Astrocyte (in vitro differentiated cells and primary cell): ENCODE data around the gene TTC27. TPM values are rescaled to one million over a fixed set of nuclear protein-coding genes. Genes with fewer than 3 reads are reported as not detected.

Source experiments
- DNase-seq: peaks from one replicate; pipeline ENCODE4 v3.0.0-alpha.2; 2010; ENCODE audit warnings: low read depth
- FAIRE-seq: peaks from 2 replicates; lab custom pipeline; 2011; peaks lifted over from hg19 to GRCh38; lab: Jason Lieb, UNC
- H2AFZ ChIP-seq: 2 replicates; pipeline ENCODE4 v1.6.0; 2012; ENCODE audit warnings: low read depth, low read length, inconsistent platforms
- H3K27ac ChIP-seq: 2 replicates; pipeline ENCODE4 v1.5.1; 2011; ENCODE audit warnings: low read depth, low read length, inconsistent platforms
- H3K27me3 ChIP-seq: 2 replicates; pipeline ENCODE4 v1.6.0; 2011; ENCODE audit warnings: low read length, inconsistent platforms; ENCODE audit not compliant: insufficient read depth
- H3K36me3 ChIP-seq: 2 replicates; pipeline ENCODE4 v1.5.1; 2011; ENCODE audit warnings: low read length, inconsistent platforms; ENCODE audit not compliant: insufficient read depth
- H3K4me1 ChIP-seq: 2 replicates; pipeline ENCODE4 v1.5.1; 2011; ENCODE audit warnings: low read length, inconsistent platforms; ENCODE audit not compliant: insufficient read depth
- H3K4me2 ChIP-seq: 2 replicates; pipeline ENCODE4 v1.6.0; 2012; ENCODE audit warnings: low read length, inconsistent platforms
- H3K4me3 ChIP-seq: 2 replicates; pipeline ENCODE4 v1.5.1; 2011; ENCODE audit warnings: low read depth, mild to moderate bottlenecking, low read length, inconsistent platforms; ENCODE audit not compliant: insufficient read depth
- H3K79me2 ChIP-seq: 2 replicates; pipeline ENCODE4 v1.6.0; 2012; ENCODE audit warnings: mild to moderate bottlenecking, low read length, inconsistent platforms; ENCODE audit not compliant: insufficient read depth
- H3K9ac ChIP-seq: 2 replicates; pipeline ENCODE4 v1.6.0; 2012; ENCODE audit warnings: mild to moderate bottlenecking, low read length, inconsistent platforms
- H3K9me3 ChIP-seq: 2 replicates; pipeline ENCODE4 v1.5.1; 2012; ENCODE audit warnings: low read depth, mild to moderate bottlenecking, low read length, inconsistent platforms; ENCODE audit not compliant: insufficient read depth
- H4K20me1 ChIP-seq: 2 replicates; pipeline ENCODE4 v1.6.0; 2012; ENCODE audit warnings: low read length, inconsistent platforms; ENCODE audit not compliant: insufficient read depth
- H3K27ac Mint-ChIP-seq: one replicate; pipeline ENCODE4 v1.8.0; 2021; ENCODE audit warnings: mild to moderate bottlenecking, mixed read lengths; ENCODE audit not compliant: unreplicated experiment
- H3K27me3 Mint-ChIP-seq: one replicate; pipeline ENCODE4 v1.8.0; 2021; ENCODE audit warnings: low read depth, mixed read lengths; ENCODE audit not compliant: unreplicated experiment
- H3K36me3 Mint-ChIP-seq: one replicate; pipeline ENCODE4 v1.8.0; 2021; ENCODE audit warnings: low read depth, mixed read lengths; ENCODE audit not compliant: unreplicated experiment
- H3K4me1 Mint-ChIP-seq: one replicate; pipeline ENCODE4 v1.8.0; 2021; ENCODE audit warnings: low read depth, mixed read lengths; ENCODE audit not compliant: unreplicated experiment
- H3K4me3 Mint-ChIP-seq: one replicate; pipeline ENCODE4 v1.8.0; 2021; ENCODE audit warnings: mild to moderate bottlenecking, moderate library complexity, mixed read lengths; ENCODE audit not compliant: unreplicated experiment
- H3K9me3 Mint-ChIP-seq: one replicate; pipeline ENCODE4 v1.8.0; 2021; ENCODE audit warnings: mild to moderate bottlenecking, mixed read lengths; ENCODE audit not compliant: unreplicated experiment
- CTCF ChIP-seq: IDR thresholded peaks from 2 replicates; pipeline ENCODE4 v1.5.1; 2011; ENCODE audit warnings: low read depth, mild to moderate bottlenecking, inconsistent platforms, low read length, moderate library complexity; ENCODE audit not compliant: insufficient read depth
- EZH2 ChIP-seq: IDR thresholded peaks from 2 replicates; pipeline ENCODE4 v1.6.1; 2012; ENCODE audit warnings: mild to moderate bottlenecking, low read length, inconsistent platforms; ENCODE audit not compliant: insufficient read depth
- total RNA-seq: library from RNA; stranded (reverse); gene quantifications from 2 replicates; pipeline ENCODE4 v1.2.1, GENCODE V29; 2021

TTC27 gene
- total RNA-seq, 1 donor from 2014 or later = 25.1 TPM

GRCh38 chr2:32671885-32672533 is 44.2 kb downstream of the TTC27 start:
- H3K36me3 Mint-ChIP-seq = peaks cover 12% of the 10 kb centered on the region
- H3K4me2 ChIP-seq = no peak overlapping the region
- DNase-seq (no peak), FAIRE-seq (no peak)
- peaks cover 11% of the 10 kb centered on the region for H3K36me3 ChIP-seq
- no peaks in the 10 kb centered on the region for H3K9me3 Mint-ChIP-seq
- no peaks in the 10 kb centered on the region for H3K4me1 ChIP-seq
- no peak overlapping the region for H3K27ac ChIP-seq
- no peak overlapping the region for H3K4me3 Mint-ChIP-seq
- H3K27me3 Mint-ChIP-seq = no peaks in the 10 kb centered on the region
- no peak overlapping the region for H2AFZ ChIP-seq
- no peaks in the 10 kb centered on the region for H3K9me3 ChIP-seq
- no peaks in the 10 kb centered on the region for H3K27me3 ChIP-seq
- H3K79me2 ChIP-seq = no peaks in the 10 kb centered on the region
- no peak overlapping the region for H3K27ac Mint-ChIP-seq
- no peaks in the 10 kb centered on the region for H4K20me1 ChIP-seq
- no peaks in the 10 kb centered on the region for H3K4me1 Mint-ChIP-seq
- TF ChIP-seq CTCF (no peak), EZH2 (no peak)
- no peak overlapping the region for H3K4me3 ChIP-seq
- H3K9ac ChIP-seq = no peak overlapping the region

DNA sequence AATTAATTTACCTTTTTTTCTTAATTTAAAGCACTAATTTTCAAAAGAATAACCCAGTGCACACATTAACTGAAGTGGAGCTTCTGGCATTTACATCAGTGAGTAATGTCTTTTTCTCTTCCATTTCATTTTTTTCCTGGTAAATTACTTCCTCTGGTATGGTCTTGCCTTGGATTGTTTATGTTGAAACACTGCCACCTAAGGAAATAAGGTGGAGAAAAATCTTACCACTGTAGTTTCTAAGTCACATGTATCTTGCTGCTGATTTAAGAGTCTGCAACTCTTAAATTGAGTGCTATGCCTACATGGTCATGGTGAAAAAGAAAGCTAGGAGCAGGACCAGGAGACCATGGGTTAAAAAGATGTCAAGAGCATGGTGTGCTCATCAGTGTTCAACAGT is 51.0 kb downstream of the TTC27 start:
- Histone ChIP-seq H3K4me2 (peak overlapping the region; percentile 2), H3K9ac (no peak overlapping the region), H3K4me3 (no peak overlapping the region), H3K27ac (no peak overlapping the region), H3K27me3 (no peaks in the 10 kb centered on the region), H4K20me1 (peaks cover 4% of the 10 kb centered on the region), H3K79me2 (peaks cover 3% of the 10 kb centered on the region), H3K4me1 (no peaks in the 10 kb centered on the region), H3K36me3 (no peaks in the 10 kb centered on the region), H3K9me3 (no peaks in the 10 kb centered on the region), H2AFZ (no peak overlapping the region)
- TF ChIP-seq CTCF (no peak), EZH2 (no peak)
- Mint-ChIP-seq H3K36me3 (peaks cover 15% of the 10 kb centered on the region), H3K4me3 (no peak overlapping the region), H3K4me1 (peaks cover 5% of the 10 kb centered on the region), H3K27ac (no peak overlapping the region), H3K9me3 (no peaks in the 10 kb centered on the region), H3K27me3 (no peaks in the 10 kb centered on the region)
- DNase-seq (peak; percentile 77), FAIRE-seq (peak; percentile 39)

DNA sequence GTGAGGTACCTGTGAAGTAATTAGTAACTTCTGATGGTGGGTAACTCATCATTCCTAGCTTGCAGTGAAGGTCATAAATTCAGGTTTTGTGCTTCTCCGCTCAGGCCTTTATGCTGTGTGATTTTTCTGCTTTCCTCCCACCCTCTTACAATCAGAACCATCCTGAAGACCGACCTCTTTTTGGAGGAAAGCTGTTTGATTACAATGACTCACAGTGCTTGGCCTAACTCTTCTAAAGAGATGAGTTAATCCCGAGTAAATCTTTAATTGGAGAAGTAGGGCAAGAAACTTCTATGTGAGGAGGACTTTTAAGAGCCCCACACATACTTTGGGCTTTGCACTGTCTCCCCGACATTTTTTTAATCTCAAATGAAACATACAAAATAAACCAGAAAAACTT is 53.1 kb downstream of the TTC27 start:
- H3K4me1 ChIP-seq = no peaks in the 10 kb centered on the region
- no peak for FAIRE-seq
- H3K79me2 ChIP-seq = peaks cover 3% of the 10 kb centered on the region
- H3K9me3 ChIP-seq = no peaks in the 10 kb centered on the region
- H2AFZ ChIP-seq = no peak overlapping the region
- Mint-ChIP-seq H3K36me3 (peaks cover 6% of the 10 kb centered on the region), H3K4me1 (peaks cover 5% of the 10 kb centered on the region), H3K9me3 (no peaks in the 10 kb centered on the region), H3K4me3 (no peak overlapping the region), H3K27me3 (no peaks in the 10 kb centered on the region), H3K27ac (no peak overlapping the region)
- DNase-seq = peak; percentile 32
- H3K27ac ChIP-seq = no peak overlapping the region
- H3K27me3 ChIP-seq = no peaks in the 10 kb centered on the region
- no peak overlapping the region for H3K9ac ChIP-seq
- H3K36me3 ChIP-seq = no peaks in the 10 kb centered on the region
- no peak for TF ChIP-seq CTCF
- no peak for TF ChIP-seq EZH2
- peaks cover 4% of the 10 kb centered on the region for H4K20me1 ChIP-seq
- H3K4me2 ChIP-seq = no peak overlapping the region
- no peak overlapping the region for H3K4me3 ChIP-seq
